Stimulated activated CD8-positive, alpha-beta memory T cell treated with anti-CD3 and anti-CD28 coated beads, Interleukin-4, amount 100 ng/mL, for 4 hours (primary cell): ENCODE data around the gene CRELD2.
A peak's percentile ranks its signal among the peaks of the same experiment; 100 is the strongest.
"Not testable (repeated sequence)": the region's sequence is repeated elsewhere in the genome, so short reads cannot be mapped to it uniquely, and the experiment has no call there.

Experiments used
- DNase-seq, 2 donors: peaks; one replicate each; pipeline ENCODE4 v3.0.0-alpha.2; 2020; ENCODE audit warnings: low read depth in 2 of 2, low spot score in 1 of 2

The CRELD2 gene

GRCh38 chr22:49943771-49944398 lies 25.5 kb downstream of the CRELD2 start:
- DNase-seq, result no peak

DNA sequence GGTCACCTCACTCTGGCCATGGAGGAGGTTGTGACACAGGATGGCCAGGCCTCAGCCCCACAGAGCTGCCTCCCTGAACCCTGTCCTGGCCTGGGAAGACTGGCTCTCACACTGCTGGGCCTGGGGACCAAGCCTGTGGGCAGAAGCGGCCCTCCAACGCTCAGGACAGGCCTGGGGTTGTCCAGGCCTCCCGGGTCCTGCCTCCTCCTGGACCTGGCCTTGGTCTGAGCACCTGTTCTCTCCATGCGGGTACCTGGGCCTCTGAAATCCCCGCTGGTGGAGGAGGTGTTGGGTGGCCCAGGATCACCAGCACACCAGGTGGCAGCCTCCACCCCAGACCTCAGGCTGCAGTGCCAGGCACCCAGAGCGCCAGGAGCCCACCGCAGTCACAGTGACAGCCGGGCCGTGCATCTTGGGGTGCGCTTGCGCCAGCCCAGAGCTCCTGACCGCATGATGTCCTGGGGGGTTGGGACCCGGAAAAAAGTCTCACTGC lies 26.0 kb downstream of the CRELD2 start:
- no peak for DNase-seq

- DNase-seq, result not testable (repeated sequence)
These were observed 26.8 kb downstream of the CRELD2 start for GRCh38 chr22:49945042-49945794.

DNA sequence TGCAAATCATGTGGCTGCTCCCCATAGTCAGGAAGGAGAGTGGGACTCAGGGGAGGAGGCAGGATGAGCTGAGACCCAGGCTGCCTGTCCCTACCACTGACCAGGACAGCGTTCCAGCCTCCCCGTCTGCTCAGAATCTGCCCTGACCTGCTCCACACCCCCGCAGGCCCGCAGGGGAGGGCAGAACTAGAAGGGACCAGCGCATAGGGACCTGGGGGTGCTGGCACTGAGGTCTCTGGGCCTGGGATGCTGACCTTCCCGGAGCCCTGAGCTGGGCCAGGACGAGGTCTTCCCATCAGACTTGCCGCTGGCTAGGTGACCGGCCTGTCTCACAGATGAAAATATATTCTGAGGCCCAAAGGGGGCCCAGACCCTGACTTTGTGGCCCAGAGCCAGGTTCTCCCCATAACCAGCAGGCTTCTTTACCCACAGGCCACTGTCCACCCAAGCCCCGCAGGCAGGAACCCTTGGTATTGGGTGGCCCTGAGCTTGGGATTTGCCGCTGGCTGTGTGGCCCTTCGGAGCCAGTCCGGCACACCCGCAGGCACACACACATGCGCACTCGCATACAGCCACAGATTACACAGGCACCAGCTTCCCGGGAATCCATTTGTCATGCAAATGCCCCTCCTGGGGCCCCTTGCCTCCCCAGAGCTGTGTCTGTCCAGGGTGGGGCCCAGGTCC lies 28.3 kb downstream of the CRELD2 start:
- no peak for DNase-seq

DNA sequence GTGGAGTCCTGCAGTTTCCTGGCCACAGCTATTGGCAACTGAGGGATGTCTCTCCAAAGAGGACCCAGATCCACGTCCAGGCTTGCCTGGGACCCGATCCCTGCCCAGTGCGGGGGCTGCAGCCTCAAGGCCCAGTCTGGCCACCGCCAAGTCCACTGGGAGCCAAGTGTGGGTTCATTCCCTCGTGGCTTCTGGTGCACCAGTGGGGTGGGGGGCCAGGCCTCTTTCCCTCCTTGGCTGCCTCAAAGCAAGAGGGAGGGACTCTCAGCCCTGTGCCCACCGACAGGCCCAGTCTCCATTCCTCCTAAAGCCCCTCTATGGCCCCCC lies 28.8 kb downstream of the CRELD2 start:
- no peak for DNase-seq

DNA sequence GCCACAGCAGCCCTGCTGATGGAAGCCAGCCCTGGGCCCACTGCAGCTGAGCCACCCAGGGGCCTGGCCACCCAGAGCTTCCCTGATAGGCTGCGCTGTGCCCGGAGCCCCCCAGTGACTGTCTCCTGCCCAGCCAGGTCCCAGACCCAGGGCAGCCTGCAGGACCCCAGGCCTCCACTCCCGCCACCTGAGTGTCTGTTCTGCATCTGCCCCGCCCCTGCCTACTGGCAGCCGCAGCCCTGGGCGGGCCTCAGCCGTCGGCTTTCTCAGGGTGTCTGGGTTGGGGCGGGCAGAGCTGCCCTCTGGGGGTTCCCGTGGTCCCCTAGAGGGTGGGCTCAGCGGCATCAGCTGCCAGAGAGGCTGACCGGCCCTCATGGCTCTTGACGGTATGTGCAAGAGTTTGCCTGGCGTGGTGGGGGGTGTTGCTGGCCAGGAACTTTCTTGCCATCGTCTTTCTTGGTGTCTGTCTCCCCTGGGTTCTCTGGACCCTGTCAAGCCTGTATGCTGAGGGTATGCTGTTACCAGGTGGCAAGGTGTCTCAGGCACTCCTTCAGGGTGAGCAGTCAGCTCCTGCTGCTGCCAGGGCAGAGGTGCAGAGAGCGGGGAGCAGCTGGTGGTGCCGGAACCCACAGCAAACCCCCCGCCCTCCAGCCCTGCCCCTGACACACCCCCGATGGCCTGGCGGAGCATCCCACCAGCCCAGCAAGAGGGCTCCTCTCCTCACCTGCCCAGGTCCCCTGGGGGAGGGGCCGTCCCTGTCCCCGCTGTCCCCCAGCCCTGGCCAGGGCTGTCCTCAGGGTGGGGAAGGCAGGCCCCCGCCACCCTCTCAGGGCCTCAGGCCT lies 29.9 kb downstream of the CRELD2 start:
- no peak for DNase-seq

DNA sequence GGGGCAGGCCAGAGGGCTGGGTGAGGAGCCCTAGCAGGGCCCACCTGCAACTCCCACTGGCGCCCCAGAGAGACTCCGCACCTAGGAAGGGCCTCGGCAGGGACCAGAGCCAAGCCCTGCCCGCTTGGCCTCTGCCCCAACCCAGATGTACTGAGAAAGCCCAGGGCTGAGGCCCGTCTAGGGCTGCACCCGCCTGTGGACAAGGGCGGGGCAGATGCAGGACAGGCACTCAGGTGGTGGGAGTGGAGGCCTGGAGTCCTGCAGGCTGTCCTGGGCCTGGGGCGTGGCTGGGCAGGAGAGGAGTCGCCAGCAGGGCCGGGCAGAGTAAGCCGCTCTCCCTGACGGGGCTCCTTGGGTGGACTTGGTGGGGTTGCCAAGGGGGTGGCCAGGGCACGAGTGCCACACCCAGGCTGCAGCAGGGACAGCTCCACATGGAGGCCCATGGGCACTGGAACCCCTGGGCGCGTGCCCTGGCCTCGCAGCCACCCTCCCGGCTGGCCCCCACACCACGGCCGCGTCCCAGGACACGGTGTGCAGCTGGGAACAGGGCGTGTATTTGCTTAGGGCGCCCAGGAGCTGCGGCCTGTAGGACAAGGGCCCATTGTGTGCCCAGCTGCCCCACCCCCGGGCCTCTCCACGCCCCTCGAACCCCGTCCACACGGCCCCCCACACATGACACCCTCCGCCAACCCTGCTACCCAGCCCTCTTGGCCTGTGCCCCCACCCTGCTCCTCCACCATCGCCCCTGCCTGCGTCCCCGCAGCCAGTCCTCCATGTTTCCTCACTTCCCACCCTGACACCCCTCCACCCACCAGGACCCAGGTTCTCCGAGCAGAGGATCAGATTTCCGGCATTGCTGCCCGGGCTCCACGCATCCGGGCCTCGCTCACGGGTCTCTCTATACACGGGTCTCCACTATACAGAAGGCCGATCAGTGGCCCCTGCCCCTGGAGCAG lies 30.8 kb downstream of the CRELD2 start:
- DNase-seq, result no peak

- no peak for DNase-seq
These were observed 31.5 kb downstream of the CRELD2 start for GRCh38 chr22:49949914-49950292.

- no peak for DNase-seq
These were observed 32.1 kb downstream of the CRELD2 start for GRCh38 chr22:49950396-49950994.

GRCh38 chr22:49951000-49951677 lies 32.7 kb downstream of the CRELD2 start:
- peak in 1 of 2 donors; percentile 88 for DNase-seq

DNA sequence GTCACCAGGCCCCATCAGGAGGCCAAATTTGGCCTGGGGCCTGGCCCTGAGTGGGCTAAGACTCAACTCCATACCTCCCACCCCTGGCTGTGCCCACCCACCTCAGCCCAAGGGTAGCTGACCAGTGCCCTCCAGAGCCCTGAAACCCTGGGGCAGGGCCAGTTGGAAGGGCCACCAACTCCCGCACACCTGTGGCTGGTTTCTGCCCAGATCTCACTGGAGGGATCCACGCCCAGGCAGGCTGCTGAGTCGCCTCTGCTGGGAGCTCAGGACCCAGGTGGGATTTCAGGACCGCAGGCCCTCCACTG lies 33.2 kb downstream of the CRELD2 start:
- DNase-seq, result no peak

GRCh38 chr22:49951986-49952896 lies 33.8 kb downstream of the CRELD2 start:
- no peak for DNase-seq

GRCh38 chr22:49953027-49953679 lies 34.7 kb downstream of the CRELD2 start:
- DNase-seq, result no peak

DNA sequence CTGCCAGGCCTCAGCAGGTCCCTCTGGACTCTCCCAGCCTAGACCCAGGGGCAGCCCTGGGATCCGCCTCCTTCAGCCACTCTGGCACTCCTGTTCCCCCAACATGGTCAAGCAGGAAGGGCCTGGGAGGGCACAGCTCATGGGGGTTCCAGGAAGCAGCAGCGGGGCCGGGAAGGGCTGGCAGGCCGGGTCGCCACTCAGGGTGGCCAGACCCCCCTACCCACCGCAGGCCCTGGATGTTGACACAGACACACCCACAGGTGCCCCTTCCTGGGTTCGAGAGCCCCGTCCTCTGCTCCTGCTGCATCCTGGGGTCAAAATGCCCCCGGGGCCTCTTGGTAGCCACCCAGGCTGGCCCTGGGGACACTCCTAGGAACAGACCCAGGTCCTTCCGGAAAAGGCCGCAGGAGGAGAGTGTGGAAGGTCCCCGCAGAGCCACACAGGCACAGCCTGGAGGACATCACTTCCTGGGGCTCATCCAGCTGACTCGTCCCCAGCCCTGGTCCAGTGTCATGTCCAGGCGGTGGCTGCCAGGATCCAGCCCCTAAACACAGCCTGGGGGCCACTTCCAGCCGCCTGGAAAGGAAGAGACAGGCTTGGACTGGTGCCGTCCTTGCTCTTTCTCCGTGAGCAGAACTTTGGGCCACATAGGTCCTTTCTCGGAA lies 35.4 kb downstream of the CRELD2 start:
- no peak for DNase-seq

DNA sequence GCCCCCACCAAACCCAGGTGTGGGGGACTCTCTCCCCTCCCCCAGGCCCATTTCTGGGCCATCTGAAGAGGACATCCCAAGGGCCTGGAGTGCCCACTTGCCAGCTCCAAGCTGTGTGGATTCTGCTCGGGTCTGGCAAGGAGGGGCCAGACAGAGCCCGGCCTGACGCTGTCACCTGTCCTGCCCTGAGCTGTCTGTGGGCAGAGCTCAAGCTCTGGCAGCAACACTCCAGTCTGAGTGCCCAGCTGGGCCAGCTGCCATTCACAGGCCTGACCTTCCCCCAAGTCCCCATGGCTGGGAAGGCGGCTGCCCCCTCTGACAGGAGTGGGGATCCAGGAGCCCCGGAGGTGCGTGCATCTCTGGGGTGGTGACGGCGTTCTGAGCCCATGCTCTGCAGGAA lies 35.9 kb downstream of the CRELD2 start:
- DNase-seq, result no peak

DNA sequence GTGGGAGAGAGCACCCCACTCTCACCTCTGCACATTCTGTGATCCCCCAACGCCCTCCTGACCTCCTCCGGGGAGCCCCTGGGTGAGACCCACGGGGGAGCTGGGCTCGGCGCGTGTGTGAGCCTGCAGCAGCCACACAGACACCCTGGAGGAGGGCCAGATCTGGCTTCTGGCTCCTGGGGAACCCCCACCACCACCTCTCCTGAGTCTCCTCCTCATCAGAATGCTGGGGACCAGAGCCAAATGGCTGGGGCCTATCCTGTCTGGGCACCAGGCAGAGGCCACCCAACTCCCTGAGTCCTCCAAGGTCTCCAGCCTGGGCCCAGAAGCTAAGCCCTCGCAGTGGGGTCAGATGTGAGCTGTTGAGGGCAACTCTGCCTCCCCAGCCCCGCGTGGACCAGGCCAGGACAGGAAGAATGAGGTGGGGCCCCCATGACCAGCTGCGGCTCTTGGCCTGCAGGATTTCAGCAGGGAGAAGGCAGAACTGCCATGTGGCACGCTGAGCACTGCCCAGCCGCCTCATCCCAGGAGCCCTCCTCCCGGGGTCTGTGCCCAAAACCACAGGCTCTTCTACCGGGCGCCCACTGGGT lies 36.7 kb downstream of the CRELD2 start:
- DNase-seq, result no peak
